ENCODE measurements around the gene ZNF169.
"Not testable (repeated sequence)": the region's sequence is repeated elsewhere in the genome, so short reads cannot be mapped to it uniquely, and the experiment has no call there.

GRCh38 chr9:94323153-94323798 is 64.2 kb downstream of the ZNF169 start:
- not testable (repeated sequence) for TF ChIP-seq CTCF, POLR2A (IDR thresholded peaks at IDR 0.05)
